CD4-positive, alpha-beta T cell treated with Interleukin-1 beta for 1 hour (primary cell): ENCODE measurements around the gene SUN5.

ENCODE experiments used
- DNase-seq, 2 donors: peaks; one replicate each; pipeline ENCODE4 v3.0.0-alpha.2; 2020 to 2022

The SUN5 gene

DNA sequence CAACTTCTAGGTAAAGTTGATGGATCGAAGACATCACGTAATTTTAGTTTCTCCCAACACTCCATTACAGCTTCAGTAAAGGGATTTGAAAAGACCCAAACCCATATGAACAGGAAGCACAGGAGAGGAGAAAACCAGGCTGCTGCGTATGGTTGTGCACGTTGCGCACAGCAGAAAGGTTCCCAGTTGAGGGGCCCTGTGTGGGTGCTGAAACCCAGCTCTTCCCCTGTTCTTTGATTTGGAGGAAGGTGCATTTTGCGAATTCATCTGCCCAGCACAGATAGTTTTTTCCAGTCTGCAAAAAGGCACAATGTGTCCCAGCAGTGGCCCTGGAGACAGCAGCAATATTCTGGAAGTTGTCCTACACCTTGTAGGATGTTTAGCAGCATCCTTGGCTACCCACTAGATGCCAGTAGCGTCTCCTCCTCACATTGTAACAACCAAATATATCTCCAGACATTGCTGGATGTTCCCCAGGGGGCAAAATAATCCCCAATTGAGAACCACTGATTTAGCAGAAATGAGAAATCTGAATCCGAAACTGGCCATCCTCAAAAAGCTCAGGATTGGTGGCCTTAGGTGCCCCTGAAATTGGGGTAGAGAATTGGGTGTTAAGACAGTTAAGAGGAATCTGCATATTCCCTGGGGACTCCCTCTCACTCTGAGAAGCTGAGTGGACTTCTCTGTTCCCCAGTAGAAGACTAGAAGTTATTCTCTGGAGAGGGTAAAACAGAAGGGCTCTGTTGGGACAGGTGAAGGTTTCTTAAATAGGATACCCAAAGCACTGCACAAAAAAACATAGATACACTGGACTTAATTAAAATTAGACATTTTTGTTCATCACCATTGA lies 12.2 kb downstream of the SUN5 start:
- no peak for DNase-seq

DNA sequence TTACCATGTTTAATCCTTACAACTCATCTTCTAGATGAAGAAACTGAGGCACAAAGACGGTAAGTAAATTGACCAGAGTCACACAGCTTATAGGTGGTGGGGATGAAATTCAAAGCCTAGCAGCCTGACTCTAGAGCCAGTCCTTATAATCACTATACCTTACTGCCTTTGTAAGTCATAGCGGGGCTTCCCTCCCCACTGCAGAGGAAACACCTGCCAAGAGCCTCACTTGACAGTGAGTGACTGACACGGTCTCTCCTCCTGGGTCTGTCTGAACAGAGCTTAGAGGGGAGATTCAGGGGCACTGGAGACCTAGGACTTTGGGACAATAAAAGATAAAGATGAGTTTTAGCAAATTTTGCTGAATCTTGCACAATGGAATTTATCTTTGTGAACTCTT lies 12.8 kb downstream of the SUN5 start:
- DNase-seq: peak in 1 of 2 donors; percentile 20

DNA sequence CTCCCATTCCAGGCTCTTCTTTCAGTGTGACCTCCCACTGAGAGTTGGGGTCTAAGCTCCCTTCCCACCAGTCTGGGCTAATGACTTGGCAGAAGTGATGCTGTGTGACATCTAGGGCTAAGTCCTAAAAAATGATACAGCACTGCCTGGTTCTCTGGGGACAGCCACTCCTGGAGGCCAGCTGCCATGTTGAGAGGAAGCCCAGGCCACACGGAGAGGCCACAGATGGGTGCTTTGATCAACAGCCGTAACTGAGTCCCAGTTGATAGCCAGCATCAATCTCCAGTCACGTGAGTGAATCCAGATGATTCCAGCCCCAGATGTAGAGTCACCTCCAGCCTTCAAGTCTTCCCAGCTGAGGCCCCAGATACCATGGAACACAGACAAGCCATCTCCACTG lies 13.8 kb downstream of the SUN5 start:
- DNase-seq: no peak

DNA sequence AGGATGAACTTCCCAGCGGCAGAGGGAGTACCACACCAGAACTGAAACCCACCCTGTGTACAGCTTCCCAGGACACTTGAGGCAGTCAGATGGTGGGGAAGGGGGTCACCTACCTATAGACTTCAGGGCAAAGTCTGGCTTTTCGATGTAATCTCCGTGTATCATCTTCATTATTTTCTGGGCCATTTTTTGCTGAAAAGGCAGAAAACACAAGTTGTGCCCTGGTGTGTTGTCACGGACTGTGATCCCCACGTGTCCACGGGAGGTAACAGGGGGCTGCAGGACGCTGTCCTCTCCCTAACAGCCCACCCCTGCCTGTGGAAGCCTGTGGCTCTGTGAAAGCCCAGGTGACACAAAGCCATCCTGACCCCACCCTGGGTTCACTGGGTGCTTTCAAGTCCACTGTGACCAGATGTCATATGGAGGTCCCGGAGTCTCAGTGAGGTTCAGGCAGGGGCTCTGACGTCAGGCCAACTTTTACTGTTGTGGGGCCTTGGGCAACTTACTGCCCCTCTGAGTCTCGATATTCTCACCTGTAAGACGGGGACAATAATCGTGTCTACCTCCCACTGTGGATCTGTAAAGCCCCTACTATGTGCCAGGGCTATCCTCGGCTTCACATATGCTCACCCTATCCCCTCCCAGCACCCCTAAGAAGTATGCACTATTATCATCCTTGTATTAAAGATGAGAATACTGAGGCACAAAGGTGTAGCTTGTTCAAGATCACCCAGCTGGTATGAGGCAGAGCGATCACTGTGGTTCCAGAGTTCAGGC lies 14.5 kb downstream of the SUN5 start:
- no peak for DNase-seq

DNA sequence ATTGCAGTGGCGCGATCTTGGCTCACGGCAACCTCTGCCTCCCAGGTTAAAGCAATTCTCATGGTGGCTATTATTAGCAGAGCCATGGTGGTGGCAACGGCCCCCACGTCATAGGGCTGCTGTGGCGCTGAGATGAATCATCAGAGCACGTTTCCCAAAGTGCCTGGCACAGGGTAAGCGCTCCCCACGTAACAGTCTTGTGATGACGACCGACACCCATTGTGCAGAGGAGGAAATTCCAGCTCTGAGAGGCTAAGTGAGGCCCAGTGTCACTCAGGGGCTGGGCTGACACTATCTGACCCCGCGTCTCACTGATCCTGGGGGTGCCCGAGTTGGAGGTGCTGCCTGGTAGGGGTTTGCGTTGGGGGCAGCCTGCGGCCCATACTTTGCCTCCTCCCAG lies 16.2 kb downstream of the SUN5 start:
- no peak for DNase-seq

DNA sequence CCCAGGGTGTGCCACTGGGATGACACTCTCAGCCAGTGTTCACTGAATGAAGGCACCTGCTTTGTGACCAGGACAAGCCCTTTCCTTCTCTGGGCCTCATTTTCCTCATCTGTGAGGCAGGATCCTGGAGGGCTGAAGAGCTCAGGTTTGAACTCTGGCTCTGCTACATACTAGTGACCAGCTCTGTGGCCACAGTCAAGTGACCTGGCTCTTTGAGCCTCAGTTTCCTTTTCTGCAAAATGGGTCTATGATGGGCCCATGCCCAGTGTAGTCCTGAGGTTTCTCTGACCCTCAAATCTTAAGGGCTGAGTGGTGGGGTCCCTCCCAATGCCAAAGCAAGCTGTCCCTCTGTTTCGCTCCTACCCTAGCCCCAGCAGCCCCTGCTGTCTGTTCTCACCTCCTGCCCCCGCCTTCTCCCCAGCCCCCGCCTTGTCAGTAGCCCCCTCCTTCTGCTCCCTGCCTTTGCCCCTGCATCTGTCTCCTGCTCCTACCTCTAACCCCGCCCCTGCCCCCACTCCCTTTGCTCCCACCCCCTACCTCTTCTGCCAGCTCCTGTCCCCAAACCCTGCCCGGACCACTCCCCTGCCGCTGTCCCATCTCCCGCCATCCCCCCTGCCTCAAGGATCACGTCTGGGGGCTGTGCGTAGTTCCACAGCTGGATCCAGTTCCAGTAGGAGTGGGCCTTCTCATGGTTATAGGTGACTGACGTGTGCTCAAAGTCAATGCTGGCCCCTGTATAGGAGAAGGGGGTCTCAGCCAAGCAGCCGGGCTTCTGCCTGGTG lies 17.0 kb downstream of the SUN5 start:
- no peak for DNase-seq

DNA sequence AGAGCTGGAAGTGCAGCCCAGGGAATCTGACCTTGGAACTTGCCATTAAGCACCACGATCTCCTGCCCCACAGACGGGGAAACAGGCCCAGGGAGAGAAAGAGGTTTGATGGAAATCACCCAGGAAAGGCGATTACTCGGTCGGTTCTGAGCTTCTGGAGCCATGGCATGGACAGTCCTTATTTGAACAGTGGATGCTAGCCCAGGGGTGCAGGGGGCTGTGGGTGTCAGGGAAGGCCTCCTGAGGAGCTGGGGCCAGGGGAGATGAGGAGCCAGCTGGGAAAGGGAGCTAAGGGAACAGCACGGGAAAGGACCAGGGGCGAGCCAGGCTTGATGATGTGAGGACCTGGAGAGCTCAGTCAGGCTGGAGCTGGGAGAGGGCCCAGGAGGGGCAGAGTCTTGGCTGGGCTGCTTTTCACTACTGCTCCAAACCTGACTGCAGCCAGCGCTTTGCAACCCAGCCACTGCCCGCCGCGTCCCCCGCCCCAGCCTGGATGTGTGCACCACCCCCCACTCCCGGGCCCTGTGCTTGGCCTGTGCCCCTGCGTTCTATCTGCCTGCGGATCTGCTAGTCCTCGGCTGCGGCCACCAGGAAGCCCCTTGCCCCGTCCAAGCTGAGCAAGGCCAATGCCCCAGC lies 17.8 kb downstream of the SUN5 start:
- no peak for DNase-seq

DNA sequence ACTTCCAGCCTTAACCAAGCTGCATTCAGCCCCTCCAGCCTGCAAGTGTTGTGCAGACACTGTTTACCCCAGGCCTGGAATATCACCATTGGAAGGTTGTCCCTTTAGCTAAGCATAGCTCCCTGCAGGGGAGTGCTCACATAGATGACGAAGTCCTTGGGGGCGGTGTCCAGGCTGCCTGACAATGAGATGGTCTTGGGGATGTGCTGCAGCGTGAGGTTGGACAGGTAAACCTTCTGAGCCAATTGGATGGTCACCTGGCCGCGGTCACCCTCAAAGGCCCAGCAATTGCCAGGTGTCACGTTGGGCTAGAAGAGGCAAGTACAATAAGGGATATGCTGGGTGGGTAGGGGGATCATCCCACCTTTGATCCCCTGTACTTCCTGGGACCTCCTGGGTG lies 18.6 kb downstream of the SUN5 start:
- no peak for DNase-seq

DNA sequence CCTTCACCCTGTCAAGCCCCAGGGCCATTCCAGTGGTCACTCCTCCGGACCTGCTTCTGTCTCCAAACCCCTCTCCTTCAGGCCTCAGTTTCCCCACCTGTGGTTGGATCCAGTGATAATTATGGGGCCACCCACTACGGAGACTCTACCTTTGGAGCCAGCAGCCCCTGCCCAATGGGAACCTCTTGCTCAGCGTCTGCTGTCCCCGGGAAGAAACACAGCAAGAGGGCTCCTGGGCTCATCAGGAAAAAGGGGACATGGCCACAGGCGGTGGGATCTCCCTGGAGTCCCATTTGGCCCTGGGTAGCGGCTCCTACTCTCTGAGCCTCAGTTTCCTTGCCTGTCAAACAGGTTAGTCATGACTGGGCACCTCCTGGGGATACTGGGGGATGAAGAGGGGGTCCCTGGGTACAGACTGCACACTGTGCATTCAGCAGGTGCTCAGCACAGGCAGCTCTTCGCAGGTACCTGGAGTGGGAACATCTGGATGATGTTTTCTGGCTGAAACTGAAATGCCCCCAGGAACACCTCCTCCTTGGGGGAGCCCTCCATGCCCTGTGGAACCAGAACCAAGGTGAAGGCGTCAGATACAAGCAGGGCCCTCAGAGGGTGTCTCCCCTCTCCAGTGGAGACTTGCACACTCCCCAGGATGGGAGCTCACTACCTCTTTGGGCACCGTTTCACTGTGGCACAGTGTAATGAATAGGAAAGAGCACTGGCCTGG lies 19.4 kb downstream of the SUN5 start:
- DNase-seq: no peak

DNA sequence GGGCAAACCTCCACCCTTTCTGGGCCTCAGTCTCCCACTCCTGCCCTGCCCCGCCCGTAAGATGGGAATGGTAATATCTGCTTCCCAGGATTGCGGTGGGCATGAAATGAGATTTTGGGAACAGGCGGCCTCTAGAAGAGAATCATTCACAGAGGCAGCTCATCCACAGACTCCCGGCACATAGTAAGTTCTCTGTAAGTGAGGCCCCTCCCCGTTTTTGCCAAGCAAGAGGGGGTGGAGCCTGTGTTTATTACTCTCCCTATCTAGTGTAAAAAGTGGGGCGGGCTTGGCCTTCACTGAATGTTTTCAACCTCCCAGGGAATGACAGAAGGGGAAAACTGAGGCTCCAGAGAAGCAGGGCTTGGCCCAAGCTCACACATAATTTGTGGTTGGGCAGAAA lies 20.0 kb downstream of the SUN5 start:
- DNase-seq: no peak

DNA sequence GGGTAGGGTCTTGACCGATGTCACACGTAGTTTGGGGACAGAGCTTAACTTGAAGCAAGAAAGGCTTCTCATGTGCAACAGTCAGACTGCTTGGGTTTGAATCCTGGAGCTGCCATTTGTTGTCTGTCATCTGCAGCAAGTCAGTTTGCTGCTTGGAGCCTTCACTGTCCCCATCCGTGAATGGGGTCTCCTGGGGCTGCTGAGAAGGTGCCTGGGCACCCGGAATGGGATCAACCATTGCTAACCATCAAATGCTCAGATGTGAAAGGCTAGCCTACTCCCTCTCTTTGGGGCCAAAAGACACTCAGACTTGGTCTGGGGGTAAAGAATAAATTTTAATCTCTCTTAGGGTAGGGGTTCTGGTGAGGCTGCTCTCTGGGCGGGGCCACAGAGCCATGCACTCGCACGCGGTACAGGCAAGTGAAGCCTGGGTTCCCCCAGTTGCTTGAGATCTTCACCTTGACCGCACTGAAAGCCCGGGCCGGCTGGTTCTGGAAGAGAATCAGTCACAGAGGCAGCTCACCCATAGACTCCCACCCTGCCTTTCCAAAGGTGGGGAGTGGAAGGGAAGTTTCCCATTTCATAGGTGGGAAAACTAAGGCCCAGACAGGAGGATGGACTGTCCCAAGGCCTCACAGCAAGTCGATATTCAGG lies 20.6 kb downstream of the SUN5 start:
- no peak for DNase-seq

DNA sequence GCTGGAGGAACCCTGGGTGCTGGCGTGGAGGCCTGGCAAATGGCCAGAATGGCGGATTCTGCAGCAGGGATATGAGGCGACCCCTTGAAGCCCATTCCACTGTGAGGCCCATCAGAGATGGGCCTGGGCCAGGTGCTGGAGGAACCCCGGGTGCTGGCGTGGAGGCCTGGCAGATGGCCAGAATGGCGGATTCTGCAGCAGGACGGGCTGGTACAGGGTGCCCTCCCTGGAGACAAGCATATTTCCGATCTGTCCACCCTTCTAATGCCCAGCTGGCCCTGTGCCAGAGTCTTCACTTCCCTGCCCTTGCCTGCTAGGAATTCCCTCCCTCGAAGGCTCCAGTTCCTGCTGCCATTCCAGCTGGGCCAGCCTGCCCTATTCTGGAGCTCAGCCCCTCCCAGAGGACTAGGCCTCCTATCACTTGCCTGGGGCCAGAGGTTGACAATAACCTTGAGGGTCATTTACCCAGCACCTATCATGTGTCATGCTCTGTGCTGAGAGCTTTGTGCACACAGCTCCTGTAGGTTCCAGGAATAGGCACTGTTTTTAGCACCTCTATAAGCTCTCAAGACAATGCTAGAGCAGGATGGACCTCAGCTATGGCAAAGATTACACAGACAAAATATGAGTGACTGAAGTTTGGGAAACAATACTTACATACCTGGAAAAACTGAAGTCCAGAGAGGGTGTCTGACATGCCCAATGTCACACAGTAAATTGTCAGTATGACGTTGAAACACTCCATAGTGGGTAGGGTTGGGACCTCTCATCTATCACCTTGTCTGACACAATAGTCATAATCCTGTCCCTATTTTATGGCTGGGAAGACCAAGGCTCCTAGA lies 21.4 kb downstream of the SUN5 start:
- no peak for DNase-seq

DNA sequence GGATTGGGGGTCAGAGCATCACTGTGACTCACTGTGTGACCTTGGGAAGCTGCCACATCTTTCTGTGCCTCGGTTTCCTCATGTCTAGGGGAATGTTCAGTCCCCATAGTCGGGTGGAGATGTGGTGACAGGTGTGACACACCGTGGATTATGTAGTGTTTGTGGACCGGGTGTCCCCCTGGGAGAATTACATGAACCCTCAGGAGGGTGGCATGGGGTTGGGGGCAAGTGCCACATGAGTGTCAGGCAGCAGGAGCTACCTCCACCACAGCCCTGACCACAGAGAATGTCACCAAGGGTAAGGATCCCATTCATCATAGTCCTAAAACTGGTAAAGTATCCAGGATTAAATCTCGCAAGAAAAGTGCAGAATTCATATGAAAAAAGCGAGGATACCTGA lies 23.2 kb downstream of the SUN5 start:
- no peak for DNase-seq

DNA sequence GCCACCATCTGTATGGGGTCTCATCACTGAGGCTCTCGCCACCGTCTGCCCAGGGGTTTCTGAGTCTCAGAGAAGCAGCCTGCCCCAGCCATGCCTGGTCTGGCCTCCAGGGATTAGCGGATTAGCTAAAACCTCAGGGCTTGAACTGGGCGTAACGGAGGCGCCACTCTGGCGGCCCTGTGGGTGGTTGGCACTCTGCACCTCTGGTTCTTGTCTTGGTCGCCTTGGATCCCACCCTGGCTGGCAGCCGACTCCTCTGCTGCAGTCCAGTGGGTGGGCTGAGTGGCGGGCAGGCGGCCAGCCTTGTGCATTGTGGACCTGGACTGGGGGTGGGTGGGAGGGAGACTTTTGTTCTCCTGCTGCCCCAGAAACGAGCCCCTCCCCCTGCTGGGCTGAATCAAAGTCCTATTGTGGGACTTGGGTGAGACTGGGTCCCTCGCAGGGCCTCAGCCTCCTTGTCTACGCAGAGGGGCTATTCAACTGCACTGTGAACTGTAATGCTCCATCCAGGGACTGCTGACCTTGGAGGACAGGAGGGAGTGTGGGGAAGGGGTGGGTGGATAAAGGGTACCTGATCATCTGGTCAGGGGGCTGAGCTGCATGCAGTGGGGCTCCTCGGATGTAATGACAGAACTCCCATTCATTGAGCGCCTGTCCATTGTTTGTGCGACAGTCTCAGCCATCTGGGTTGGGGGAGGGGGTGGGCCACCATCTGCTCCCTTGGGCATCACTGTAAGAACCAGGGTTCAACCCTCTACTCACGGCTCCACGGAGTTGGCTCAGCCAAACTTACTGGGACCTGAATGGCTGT lies 23.9 kb downstream of the SUN5 start:
- no peak for DNase-seq

DNA sequence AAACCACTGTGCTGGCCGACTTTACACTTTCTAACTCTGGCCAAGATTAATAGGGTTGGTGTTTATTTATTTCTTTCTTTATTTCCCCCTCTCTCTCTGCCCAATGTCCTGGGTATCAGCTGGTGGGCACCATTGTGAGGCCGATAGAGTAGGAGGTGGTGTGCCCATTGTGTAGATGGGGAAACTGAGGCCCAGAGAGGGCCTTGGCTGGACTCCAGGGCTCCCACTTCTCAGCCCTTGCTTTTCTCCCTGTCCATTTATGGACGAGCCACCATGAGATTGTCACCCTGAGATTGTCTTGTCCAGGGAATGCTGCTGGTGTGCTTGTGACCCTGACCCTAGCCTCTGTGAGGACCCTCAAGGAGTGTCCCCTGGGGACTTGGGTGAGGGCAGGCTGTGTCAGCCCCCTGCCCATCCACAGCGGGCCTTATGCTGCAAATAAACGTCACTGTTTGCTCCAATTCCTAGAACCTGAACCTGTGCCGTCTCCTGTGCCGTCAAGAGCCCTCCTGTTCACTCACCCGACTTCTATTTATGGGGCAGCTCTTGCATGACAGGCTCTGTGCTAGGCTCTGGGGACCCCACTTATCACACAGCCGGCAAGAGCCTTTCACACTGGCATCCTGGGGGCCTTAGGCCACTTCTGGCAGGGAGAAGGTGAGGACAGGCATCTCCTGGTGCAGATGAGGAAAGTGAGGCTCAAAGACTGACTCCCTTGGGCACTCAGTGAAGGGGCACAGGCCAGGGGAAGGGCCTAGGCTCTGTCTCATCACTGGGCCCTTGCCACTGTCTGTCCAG lies 24.8 kb downstream of the SUN5 start:
- no peak for DNase-seq

DNA sequence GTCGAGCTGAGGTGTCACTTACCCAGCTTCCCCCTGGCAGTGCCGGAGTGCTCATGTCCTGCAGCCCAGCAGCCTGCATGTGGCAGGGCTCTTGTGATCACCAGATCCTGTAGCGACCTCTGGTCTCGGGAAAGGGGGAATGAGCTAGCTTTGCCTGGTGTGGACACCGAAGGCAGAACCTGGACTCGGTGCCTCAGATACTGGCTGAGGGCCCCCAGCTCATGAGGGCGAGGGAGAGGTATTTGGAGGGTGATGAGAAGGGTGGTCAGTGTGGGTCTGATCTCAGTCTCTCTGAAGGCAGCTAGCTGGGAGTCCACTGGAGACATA lies 26.3 kb downstream of the SUN5 start:
- no peak for DNase-seq

DNA sequence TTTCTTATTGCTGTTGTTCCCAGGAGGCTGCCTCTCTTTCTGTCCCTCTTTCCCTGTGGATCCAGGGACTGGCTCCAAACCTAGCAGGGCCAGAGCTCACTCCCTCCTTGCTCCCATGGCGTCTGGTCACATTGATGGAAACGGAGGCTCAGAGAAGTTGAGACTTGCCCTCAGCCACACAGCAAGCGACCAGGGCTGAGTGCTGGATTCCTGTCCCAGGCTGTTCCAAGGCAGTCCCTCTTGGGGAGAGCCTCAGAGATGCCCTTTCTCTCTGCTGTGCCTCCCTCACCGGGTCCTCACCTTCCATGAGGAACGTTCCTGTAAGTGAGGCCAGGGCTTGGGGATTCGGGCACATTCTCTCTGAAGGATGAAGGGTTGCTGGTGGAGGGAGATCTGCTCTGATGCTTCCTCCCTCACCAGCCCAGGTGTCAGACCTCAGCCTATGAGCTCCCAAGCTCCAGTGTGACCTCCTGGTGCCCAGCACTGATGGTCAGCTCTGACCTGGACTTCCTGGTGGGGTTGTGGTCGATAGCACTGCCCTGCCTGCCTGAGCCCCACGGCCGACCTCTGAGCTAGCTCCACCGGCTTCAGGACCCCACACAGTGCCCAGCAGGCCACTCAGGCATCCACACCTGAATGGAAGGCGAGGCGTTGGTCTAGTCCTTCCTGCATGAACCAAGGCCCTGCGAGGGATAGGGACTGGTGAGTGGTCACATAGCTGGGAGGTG lies 26.8 kb downstream of the SUN5 start:
- DNase-seq: no peak

DNA sequence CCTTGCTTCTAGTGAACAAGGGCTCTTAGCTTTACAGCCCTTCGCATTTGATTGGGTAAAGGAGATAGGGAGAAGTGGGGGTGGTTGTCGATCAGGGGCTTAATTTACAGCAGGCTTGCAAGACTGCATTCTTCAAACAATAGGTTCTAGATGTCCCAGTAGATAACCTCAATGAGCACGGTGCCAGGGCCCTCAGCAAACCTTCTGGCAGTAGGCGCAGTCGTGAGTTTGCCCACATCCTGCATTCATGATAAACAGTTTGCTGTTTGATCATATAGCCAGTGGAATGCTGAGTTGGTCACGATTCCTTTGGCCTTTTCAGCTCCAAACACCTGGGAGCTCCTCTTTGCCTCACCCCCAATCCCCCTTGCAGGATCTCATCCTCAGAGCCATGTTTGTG lies 27.5 kb downstream of the SUN5 start:
- no peak for DNase-seq
